GM18868 (cell line): ENCODE data around the gene TTR.

ENCODE experiments used
- ATAC-seq: cut with Tn5 transposase; IDR thresholded peaks from one replicate; pipeline ENCODE4 v1.9.1; 2021; ENCODE audit warnings: mild to moderate bottlenecking, moderate library complexity; ENCODE audit not compliant: unreplicated experiment

The TTR gene

DNA sequence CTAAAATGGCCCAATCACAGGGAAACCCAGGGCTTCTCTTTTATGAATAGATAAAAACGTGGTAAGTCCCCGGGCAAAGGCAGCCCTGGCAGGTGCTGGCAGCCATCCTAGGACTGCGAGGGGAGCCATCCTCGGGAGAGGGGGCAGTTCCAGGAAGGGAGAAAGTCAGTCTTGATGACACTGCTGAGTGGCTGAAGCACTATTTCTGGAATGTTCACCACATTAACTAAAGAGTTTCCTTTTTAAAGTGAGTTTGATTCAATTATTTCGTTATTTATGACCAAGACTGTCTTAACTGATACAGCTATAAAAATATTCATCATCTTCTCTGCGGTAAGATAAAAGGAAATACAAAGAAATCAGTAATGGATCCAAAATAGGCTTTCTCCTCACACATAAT is 20.4 kb downstream of the TTR start:
- no peak for ATAC-seq

- no peak for ATAC-seq
Observed at GRCh38 chr18:31614044-31614443, 22.4 kb downstream of the TTR start.

GRCh38 chr18:31616586-31616985 is 24.9 kb downstream of the TTR start:
- no peak for ATAC-seq

DNA sequence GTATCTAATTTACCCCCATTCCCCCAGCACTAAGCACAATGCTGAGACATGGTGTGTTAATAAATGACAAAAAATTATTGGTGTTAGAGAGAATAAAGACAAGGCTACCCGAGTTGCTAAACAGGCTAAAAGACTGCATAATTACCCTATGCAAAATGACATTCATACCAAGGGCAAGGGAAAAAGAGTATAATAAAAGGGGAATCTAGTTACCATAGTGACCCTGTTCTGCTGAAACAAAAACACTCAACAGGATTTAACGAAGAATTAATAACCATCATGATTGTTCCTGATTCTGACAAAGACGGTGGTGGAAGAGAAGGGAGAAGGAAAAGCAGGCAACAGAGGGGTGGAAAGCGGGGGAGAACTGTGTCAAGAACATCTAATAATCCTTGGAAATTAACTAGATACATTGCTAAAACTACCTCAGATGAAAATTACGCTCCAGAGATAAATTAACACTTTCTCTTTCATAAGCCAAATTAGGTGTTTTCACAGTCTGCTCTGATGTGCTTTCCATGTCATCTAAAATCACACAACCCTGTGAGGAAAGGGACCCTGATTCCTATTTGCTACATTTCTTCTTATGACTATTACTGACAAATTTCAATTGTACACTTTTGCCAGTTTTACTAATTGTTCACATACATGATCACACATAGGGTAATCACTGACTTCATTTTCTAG is 25.5 kb downstream of the TTR start:
- ATAC-seq, result peak; percentile 73

- ATAC-seq, result no peak
Observed at GRCh38 chr18:31618801-31619200, 27.1 kb downstream of the TTR start.

- no peak for ATAC-seq
Observed at GRCh38 chr18:31619291-31619690, 27.6 kb downstream of the TTR start.

- ATAC-seq, result no peak
Observed at GRCh38 chr18:31624892-31625640, 33.4 kb downstream of the TTR start.

GRCh38 chr18:31626409-31626808 is 34.7 kb downstream of the TTR start:
- no peak for ATAC-seq

DNA sequence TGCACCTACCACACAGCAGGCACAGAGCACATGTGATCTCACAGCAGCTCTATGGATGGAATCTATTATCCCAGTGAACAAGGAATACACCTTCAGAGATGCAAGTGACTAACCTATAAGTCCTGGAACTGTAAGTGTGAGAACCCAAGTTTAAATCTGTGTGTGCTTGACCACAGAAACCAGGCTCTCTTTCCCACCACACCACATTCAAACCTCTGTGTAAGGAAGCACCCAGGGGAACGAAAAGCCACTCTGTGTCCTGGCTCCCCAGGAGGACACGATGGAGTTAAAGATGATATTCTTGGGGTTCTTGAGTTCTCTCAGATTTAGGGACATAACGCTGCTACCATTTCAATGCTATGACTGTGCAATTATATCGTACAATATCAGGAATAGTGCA is 38.9 kb downstream of the TTR start:
- no peak for ATAC-seq

DNA sequence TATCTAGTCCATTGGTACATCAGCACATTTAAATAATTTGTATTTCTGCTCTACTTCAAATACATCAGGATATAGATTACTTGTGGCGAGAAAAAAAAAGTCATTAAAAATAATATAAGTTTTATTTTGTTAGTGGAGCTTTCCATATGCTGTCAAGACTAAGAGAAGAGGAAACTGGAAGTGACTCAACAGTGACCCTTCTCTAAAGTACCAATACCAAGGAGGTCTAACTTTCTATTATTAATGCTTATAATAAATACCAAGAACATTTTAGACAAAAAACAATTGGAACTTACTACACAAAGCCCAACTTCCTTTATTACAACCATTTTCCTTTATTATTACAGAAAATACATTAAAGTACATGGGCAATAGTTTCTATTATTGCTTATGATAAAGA is 39.8 kb downstream of the TTR start:
- no peak for ATAC-seq

GRCh38 chr18:31632356-31632755 is 40.7 kb downstream of the TTR start:
- ATAC-seq, result no peak

DNA sequence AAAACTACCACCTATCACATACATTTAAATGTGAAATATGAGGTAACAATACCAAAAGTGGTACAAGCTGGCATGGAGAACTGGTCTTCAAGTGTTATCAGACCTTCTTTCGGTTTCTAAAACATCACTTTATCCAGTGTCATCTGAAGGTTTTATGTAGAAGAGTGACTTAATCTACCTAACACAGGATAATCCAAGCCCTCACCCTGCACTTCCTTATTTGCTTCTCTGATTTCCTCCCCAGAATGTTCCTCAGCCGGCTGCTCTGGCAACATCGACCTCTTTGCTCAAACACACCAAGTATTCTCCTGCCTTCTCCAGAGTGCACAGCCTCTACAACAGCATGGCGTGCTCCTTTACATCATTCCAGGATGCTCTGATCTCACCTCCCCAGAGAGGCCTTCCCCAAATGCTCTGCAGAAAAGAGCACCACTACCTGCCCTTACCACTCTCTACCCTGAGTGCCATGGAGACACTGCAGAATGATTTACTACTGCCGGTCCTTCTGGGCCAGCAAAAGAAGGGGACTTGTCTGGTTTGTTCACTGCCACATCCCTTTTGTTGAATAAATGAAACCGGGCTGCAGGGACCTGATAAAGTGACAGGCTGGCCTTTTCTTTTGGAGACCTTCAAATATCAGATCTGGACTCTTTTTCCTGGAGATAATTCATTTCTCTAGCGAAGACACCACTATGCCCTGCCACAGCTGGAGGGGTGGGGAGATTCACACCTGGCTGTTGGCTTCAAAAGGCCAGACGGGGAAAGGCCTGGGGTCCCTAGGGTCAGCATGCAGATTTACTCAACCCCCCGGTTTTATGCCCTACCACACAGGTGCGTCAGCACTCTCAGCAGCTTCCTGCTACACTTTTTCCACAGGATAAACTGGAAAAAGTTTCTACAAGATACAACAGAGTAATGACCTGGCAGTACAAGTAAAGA is 42.0 kb downstream of the TTR start:
- peak; percentile 19 for ATAC-seq

- ATAC-seq, result peak; percentile 96
Observed at GRCh38 chr18:31634331-31634713, 42.6 kb downstream of the TTR start.

DNA sequence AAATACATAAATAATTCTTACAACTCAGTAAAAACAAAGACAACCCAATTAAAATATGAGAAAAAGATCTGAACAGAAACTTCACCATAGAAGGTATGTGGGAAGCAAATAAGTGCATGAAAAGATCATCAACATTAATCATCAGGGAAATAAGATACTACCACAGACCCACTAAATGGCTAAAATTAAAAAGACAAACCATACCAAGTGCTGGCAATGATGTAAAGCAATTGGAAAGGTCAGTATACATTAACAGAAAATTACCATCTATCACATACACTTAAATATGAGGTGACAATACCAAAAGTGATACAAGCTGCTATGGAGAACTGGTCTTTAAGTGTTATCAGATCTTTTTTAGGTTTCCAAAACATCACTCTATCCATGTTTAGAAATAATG is 44.7 kb downstream of the TTR start:
- no peak for ATAC-seq

DNA sequence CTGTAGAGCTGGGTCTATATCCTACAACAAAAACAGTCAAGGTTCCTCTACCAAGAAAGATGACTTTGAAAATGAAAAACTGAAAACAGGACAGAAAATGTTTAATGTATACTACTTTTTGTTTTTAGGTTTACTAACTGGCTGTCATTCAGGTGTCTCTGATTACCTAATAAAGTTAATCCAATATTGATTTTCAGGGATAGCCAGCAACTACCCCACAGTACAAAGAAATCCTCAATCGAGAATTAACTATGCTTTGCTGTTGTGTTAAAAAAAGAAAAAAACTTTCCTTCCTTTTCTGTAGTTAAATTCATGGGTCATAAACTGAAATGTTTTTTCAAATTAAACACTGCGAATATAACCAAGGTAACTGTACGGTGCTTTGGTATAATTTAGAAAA is 45.8 kb downstream of the TTR start:
- no peak for ATAC-seq

DNA sequence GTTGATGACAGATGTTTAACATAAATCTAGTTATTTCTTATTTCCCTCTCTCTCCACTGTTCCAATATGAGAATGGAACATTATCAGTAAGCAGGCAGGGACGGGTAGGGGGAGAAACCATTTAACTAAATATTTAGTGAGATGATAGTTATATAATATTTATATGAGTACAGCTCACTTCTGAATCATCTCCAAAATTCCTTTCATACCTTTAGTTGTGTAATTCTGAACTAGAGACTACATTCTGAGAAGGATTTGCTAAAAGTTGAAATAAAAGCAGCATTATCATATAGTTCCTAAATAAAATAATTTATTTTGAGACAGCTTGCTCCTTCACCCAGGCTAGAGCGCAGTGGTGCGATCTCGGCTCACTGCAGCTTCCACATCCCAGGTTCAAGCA is 51.3 kb downstream of the TTR start:
- no peak for ATAC-seq

- ATAC-seq, result no peak
Observed at GRCh38 chr18:31645411-31645810, 53.7 kb downstream of the TTR start.

GRCh38 chr18:31646332-31647126 is 54.9 kb downstream of the TTR start:
- ATAC-seq, result peak; percentile 30

- no peak for ATAC-seq
Observed at GRCh38 chr18:31647127-31647753, 55.6 kb downstream of the TTR start.
